Dendritic cell treated with granulocyte-macrophage colony-stimulating factor and Interleukin-4, amounts not matched to agents 40 ng/mL and 50 ng/mL, for 4 days (primary cell): ENCODE results near the gene CYP4A22.
"Not testable (repeated sequence)": the region's sequence is repeated elsewhere in the genome, so short reads cannot be mapped to it uniquely, and the experiment has no call there.

Experiments used
- H3K27ac Mint-ChIP-seq: one replicate; pipeline ENCODE4 v1.8.0; 2022; ENCODE audit warnings: mild to moderate bottlenecking, mixed read lengths
- H3K27me3 Mint-ChIP-seq: one replicate; pipeline ENCODE4 v1.8.0; 2022; ENCODE audit warnings: mild to moderate bottlenecking, mixed read lengths
- H3K36me3 Mint-ChIP-seq: one replicate; pipeline ENCODE4 v1.8.0; 2022; ENCODE audit warnings: low read depth, mixed read lengths
- H3K4me1 Mint-ChIP-seq: one replicate; pipeline ENCODE4 v1.8.0; 2022; ENCODE audit warnings: low read depth, mixed read lengths
- H3K4me3 Mint-ChIP-seq: one replicate; pipeline ENCODE4 v1.8.0; 2022; ENCODE audit warnings: mild to moderate bottlenecking, moderate library complexity, mixed read lengths
- H3K9me3 Mint-ChIP-seq: one replicate; pipeline ENCODE4 v1.8.0; 2022; ENCODE audit warnings: mixed read lengths
- intact Hi-C: fragments of 100-400 bp; cut with micrococcal nuclease; formaldehyde crosslinking; loops from one replicate; pipeline ENCODE4 v1.15.0; 2022

Gene CYP4A22, protein sequence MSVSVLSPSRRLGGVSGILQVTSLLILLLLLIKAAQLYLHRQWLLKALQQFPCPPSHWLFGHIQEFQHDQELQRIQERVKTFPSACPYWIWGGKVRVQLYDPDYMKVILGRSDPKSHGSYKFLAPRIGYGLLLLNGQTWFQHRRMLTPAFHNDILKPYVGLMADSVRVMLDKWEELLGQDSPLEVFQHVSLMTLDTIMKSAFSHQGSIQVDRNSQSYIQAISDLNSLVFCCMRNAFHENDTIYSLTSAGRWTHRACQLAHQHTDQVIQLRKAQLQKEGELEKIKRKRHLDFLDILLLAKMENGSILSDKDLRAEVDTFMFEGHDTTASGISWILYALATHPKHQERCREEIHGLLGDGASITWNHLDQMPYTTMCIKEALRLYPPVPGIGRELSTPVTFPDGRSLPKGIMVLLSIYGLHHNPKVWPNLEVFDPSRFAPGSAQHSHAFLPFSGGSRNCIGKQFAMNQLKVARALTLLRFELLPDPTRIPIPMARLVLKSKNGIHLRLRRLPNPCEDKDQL

GRCh38 chr1:47137198-47137597 is at the start of gene CYP4A22:
Gene CYP4A22 (plus strand): TSS chr1:47137441. CDS start chr1:47137486, 45 bp downstream.
- H3K4me3 Mint-ChIP-seq = no peak within 1 kb of the TSS
- no peaks in the 10 kb centered on the region for H3K4me1 Mint-ChIP-seq
- no peaks in the 10 kb centered on the region for H3K9me3 Mint-ChIP-seq
- peaks cover 2% of the 10 kb centered on the region for H3K27me3 Mint-ChIP-seq
- H3K36me3 Mint-ChIP-seq = no peaks in the 10 kb centered on the region
- intact Hi-C loops = no loop called here
- no peak within 1 kb of the TSS for H3K27ac Mint-ChIP-seq

GRCh38 chr1:47089356-47089755 is 47.9 kb upstream of the CYP4A22 start:
- H3K27ac Mint-ChIP-seq, H3K4me3 Mint-ChIP-seq, H3K27me3 Mint-ChIP-seq, H3K36me3 Mint-ChIP-seq, H3K4me1 Mint-ChIP-seq, intact Hi-C loops, H3K9me3 Mint-ChIP-seq: not testable (repeated sequence)

GRCh38 chr1:47091476-47091875 is 45.8 kb upstream of the CYP4A22 start:
- H3K27me3 Mint-ChIP-seq, intact Hi-C loops, H3K36me3 Mint-ChIP-seq, H3K4me1 Mint-ChIP-seq, H3K27ac Mint-ChIP-seq, H3K9me3 Mint-ChIP-seq, H3K4me3 Mint-ChIP-seq: not testable (repeated sequence)

GRCh38 chr1:47104816-47105215 is 32.4 kb upstream of the CYP4A22 start:
- Mint-ChIP-seq H3K36me3 (no peaks in the 10 kb centered on the region), H3K4me3 (no peak overlapping the region), H3K4me1 (no peaks in the 10 kb centered on the region), H3K27me3 (no peaks in the 10 kb centered on the region), H3K9me3 (peaks cover 18% of the 10 kb centered on the region), H3K27ac (no peak overlapping the region)
- intact Hi-C loops = no loop called here

DNA sequence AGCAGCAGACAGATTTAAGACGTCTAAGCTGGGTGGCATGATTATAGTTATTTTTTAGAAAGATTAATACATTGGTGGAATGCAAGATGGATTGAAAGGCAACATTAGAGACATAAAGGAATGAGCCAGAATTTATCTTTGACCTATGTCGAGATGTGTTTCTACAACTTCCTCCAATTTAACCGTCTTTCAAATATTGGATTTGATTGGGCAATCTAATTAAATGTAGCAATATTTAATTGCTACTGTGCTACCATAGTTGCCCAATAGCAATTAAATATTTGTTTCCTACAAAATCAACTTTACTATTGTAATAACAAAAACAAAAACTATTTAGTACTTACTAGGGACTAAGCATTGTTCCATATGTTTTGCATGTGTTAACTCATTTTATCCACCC is 30.4 kb upstream of the CYP4A22 start:
- no peak overlapping the region for H3K4me3 Mint-ChIP-seq
- H3K27me3 Mint-ChIP-seq = no peaks in the 10 kb centered on the region
- no peak overlapping the region for H3K27ac Mint-ChIP-seq
- no peaks in the 10 kb centered on the region for H3K36me3 Mint-ChIP-seq
- intact Hi-C loops = no loop called here
- H3K9me3 Mint-ChIP-seq = peaks cover 18% of the 10 kb centered on the region
- H3K4me1 Mint-ChIP-seq = no peaks in the 10 kb centered on the region

DNA sequence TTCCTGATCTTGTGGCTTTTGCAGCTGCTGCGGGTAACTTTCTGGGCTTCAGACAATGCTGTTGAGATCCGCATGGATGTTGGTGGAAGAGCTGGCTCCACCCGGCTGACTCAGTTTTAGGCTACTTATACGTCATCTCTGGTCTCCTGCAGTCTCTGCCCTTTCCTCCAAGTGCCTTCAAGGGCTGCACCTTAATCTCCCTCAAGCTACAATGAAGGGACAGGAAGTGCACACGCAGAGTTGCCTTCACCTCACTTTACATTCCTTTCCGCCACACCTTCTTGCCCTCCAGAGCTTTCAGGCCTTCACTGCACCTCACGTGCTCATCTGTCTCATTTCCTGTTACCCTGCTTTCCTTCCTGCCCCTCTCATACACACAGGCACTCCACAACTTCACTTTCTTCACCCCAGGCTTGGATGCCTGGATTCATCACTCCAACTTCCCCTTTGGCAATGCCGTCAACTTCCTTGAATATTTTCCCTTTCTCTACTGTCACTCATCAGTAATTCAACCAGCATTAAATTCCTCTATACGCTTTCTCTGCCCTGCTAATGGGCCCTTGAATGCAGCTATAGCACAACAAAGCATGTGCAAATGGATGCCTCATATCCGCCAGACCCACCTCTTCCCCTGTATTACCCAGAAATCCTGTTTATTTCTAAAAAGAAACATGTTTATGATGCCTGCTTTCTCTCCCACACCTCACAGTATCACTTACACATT is 29.2 kb upstream of the CYP4A22 start:
- H3K4me1 Mint-ChIP-seq, H3K27me3 Mint-ChIP-seq, H3K9me3 Mint-ChIP-seq, H3K36me3 Mint-ChIP-seq, intact Hi-C loops, H3K4me3 Mint-ChIP-seq, H3K27ac Mint-ChIP-seq: not testable (repeated sequence)

DNA sequence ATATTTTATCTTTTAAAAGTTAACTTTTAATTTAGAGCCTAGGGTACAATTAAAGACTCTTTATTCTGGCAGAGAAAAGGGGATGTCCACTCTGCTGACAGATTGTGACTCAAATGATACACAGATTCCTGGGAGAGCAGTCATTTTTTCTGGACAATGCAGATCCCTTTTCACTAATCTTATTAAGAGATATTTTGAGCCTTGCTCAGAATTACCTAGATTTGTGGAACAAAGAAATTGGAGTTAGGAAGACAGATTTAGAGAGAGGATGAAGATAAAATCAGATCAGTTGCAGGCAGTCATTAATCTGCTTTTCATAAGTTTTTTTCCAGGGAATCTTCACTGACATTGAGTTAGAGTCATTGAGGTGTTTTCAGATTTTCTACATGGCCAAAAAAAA is 27.8 kb upstream of the CYP4A22 start:
- H3K36me3 Mint-ChIP-seq, intact Hi-C loops, H3K27ac Mint-ChIP-seq: not testable (repeated sequence)

GRCh38 chr1:47113178-47113577 is 24.1 kb upstream of the CYP4A22 start:
- Mint-ChIP-seq H3K27ac (no peak overlapping the region), H3K4me1 (no peaks in the 10 kb centered on the region), H3K9me3 (no peaks in the 10 kb centered on the region), H3K27me3 (no peaks in the 10 kb centered on the region), H3K4me3 (no peak overlapping the region), H3K36me3 (no peaks in the 10 kb centered on the region)
- intact Hi-C loops = no loop called here

More for the DNA sequence above, 27.8 kb upstream of the CYP4A22 start:
- not testable (repeated sequence) for H3K27me3 Mint-ChIP-seq, H3K4me1 Mint-ChIP-seq, H3K4me3 Mint-ChIP-seq, H3K9me3 Mint-ChIP-seq

DNA sequence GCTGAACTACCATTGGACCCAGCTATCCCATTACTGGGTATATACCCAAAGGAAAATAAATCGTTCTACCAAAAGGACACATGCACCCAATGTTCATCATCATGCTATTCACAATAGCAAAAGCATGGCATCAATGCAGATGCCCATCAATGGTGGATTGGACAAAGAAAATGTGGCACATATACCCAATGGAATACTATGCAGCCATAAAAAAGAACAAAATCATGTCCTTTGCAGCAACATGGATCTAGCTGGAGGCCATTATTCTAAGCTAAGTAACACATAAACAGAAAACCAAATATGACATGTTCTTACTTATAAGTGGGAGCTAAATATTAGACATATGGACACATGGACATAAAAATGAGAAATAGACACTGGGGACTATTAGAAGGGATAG is 16.2 kb upstream of the CYP4A22 start:
- intact Hi-C loops, H3K27me3 Mint-ChIP-seq, H3K27ac Mint-ChIP-seq, H3K4me3 Mint-ChIP-seq, H3K9me3 Mint-ChIP-seq, H3K36me3 Mint-ChIP-seq, H3K4me1 Mint-ChIP-seq: not testable (repeated sequence)

- intact Hi-C loops, H3K9me3 Mint-ChIP-seq, H3K4me1 Mint-ChIP-seq, H3K27ac Mint-ChIP-seq, H3K4me3 Mint-ChIP-seq, H3K36me3 Mint-ChIP-seq, H3K27me3 Mint-ChIP-seq: not testable (repeated sequence)
Observed at GRCh38 chr1:47124834-47125233, 12.4 kb upstream of the CYP4A22 start.

GRCh38 chr1:47126997-47127396 is 10.2 kb upstream of the CYP4A22 start:
- H3K36me3 Mint-ChIP-seq, intact Hi-C loops, H3K4me3 Mint-ChIP-seq, H3K4me1 Mint-ChIP-seq, H3K27ac Mint-ChIP-seq, H3K27me3 Mint-ChIP-seq, H3K9me3 Mint-ChIP-seq: not testable (repeated sequence)

GRCh38 chr1:47128221-47128620 is 9.0 kb upstream of the CYP4A22 start:
- intact Hi-C loops = no loop called here
- H3K4me3 Mint-ChIP-seq = no peak overlapping the region
- peaks cover 6% of the 10 kb centered on the region for H3K4me1 Mint-ChIP-seq
- H3K27ac Mint-ChIP-seq = no peak overlapping the region
- H3K9me3 Mint-ChIP-seq = peaks cover 6% of the 10 kb centered on the region
- peaks cover 3% of the 10 kb centered on the region for H3K27me3 Mint-ChIP-seq
- H3K36me3 Mint-ChIP-seq = no peaks in the 10 kb centered on the region

- H3K4me1 Mint-ChIP-seq, intact Hi-C loops, H3K27ac Mint-ChIP-seq, H3K4me3 Mint-ChIP-seq, H3K9me3 Mint-ChIP-seq, H3K27me3 Mint-ChIP-seq, H3K36me3 Mint-ChIP-seq: not testable (repeated sequence)
Observed at GRCh38 chr1:47128854-47129253, 8.4 kb upstream of the CYP4A22 start.

- H3K4me1 Mint-ChIP-seq, H3K4me3 Mint-ChIP-seq, H3K36me3 Mint-ChIP-seq, H3K27me3 Mint-ChIP-seq, intact Hi-C loops, H3K9me3 Mint-ChIP-seq, H3K27ac Mint-ChIP-seq: not testable (repeated sequence)
Observed at GRCh38 chr1:47129489-47130230, 7.6 kb upstream of the CYP4A22 start.
